ENCODE results near the gene ADGRG1.

ADGRG1 gene

GRCh38 chr16:57630931-57631845 lies 2.8 kb downstream of the ADGRG1 start:
- H3K4me3 ChIP-seq (replicated peaks in 1 of 2; ENCODE audit: low read depth in 2 of 2, low read length in 2 of 2): no peak overlapping the region
- no peak for DNase-seq (ENCODE audit: low read depth in 2 of 2)
- TF ChIP-seq, protein P1, sequence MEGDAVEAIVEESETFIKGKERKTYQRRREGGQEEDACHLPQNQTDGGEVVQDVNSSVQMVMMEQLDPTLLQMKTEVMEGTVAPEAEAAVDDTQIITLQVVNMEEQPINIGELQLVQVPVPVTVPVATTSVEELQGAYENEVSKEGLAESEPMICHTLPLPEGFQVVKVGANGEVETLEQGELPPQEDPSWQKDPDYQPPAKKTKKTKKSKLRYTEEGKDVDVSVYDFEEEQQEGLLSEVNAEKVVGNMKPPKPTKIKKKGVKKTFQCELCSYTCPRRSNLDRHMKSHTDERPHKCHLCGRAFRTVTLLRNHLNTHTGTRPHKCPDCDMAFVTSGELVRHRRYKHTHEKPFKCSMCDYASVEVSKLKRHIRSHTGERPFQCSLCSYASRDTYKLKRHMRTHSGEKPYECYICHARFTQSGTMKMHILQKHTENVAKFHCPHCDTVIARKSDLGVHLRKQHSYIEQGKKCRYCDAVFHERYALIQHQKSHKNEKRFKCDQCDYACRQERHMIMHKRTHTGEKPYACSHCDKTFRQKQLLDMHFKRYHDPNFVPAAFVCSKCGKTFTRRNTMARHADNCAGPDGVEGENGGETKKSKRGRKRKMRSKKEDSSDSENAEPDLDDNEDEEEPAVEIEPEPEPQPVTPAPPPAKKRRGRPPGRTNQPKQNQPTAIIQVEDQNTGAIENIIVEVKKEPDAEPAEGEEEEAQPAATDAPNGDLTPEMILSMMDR (IDR thresholded peaks at IDR 0.05; ENCODE audit: low read depth, low read length): no peak

- H3K4me3 ChIP-seq (replicated peaks in 1 of 2; ENCODE audit: low read depth in 2 of 2, low read length in 2 of 2): no peak overlapping the region
- peak in 1 of 2 donors; percentile 51 for DNase-seq (ENCODE audit: low read depth in 2 of 2)
- TF ChIP-seq, protein P1 (IDR thresholded peaks at IDR 0.05; ENCODE audit: low read depth, low read length): no peak
Measured at GRCh38 chr16:57632568-57632967, 4.1 kb downstream of the ADGRG1 start.

DNA sequence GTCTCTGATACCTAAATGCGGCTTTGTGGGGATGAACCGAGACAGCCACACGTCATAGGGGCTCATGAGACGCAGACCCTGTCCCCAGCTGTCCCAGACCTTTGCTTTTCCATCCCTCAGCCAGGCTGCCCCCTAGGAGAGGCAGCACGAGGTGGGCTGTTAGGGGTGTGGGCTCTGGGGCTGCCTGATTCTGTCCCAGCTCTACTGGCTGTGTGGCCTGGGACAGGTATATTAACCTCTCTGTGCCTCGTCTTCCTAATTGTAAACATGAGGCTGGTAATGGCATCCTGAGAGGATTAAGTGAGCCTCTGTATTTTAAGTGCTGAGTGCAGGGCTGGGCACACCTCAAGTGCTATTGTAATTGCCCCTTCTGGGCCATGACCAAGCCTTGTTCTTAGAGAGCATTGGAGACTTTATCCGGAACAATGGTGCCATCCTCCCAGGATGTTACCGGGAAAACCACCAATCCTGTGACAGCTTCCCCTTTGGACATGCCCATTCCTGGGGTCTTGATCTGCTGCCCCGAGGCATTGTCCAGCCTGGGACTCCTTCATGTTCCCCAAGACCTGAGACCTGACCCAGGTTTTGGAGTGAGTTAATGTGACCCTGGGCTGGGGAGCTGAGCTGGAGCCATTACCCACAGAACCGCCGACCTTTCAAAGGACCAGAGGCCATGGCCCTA lies 5.1 kb downstream of the ADGRG1 start:
- H3K4me3 ChIP-seq (replicated peaks in 1 of 2; ENCODE audit: low read depth in 2 of 2, low read length in 2 of 2): no peak overlapping the region
- DNase-seq (ENCODE audit: low read depth in 2 of 2): no peak
- TF ChIP-seq, protein P1 (IDR thresholded peaks at IDR 0.05; ENCODE audit: low read depth, low read length): no peak

DNA sequence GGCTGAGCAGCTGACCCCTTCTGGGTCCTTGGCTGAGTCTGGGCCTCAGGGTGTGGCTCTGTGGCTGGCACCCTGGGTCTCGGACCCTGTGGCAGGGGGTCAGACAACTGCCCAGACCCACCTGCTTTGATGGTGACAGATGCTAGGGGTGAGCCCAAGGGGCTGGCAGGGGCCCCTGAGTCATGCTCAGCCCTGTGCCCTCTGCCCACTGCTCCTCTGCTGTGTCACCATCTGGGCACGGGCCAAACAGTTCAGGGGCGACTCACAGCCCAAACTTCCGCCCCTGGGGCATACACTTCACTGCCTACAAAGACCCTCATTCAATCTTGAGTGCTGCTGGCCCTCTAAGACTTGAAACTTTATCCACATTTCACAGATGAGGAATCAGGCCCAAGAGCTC lies 5.7 kb downstream of the ADGRG1 start:
- H3K4me3 ChIP-seq (replicated peaks in 1 of 2; ENCODE audit: low read depth in 2 of 2, low read length in 2 of 2): no peak overlapping the region
- TF ChIP-seq, protein P1 (IDR thresholded peaks at IDR 0.05; ENCODE audit: low read depth, low read length): no peak
- no peak for DNase-seq (ENCODE audit: low read depth in 2 of 2)

DNA sequence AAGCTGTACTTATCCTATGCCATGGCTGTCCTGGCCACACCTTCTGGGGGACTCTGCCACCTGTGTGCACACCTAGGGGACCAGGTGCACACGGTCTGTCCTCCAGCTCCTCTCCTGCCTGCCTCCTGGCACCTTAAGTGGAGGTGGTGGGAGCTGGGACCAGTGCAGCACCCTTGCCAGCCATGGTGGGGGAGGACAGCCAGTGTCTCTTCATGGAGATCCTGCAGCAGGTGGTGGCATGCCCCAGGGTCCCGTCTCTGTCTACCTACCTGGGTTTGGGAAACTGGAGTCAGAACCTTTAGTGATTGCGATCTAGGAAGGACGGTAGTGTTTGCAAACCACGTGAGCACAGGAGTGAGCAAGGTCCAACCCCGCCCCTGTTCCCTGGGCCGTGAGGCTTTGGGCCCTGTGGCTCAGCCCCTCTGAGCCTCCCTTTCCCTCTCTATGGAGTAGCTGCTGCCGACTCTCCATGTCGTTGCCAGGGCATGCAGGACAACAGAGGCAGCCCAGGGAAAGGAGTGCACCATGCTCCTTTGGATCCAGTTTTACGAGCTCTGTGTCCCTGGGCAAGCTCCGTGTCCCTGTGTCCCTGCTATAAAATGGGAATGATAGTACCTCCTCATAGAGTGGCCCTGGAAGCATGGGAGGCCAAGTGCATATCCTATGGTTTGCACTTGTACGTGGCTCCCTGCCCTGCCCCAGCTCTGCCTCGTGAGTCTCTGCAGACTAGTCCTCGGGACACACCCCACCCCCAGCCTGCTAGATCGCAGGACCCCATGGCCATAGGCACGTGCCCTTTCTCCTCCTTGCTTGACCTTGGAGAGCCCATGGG lies 7.1 kb downstream of the ADGRG1 start:
- no peak overlapping the region for H3K4me3 ChIP-seq (replicated peaks in 1 of 2; ENCODE audit: low read depth in 2 of 2, low read length in 2 of 2)
- TF ChIP-seq, protein P1 (IDR thresholded peaks at IDR 0.05; ENCODE audit: low read depth, low read length): no peak
- DNase-seq (ENCODE audit: low read depth in 2 of 2): no peak

GRCh38 chr16:57636184-57636583 lies 7.8 kb downstream of the ADGRG1 start:
- no peak overlapping the region for H3K4me3 ChIP-seq (replicated peaks in 1 of 2; ENCODE audit: low read depth in 2 of 2, low read length in 2 of 2)
- TF ChIP-seq, protein P1 (IDR thresholded peaks at IDR 0.05; ENCODE audit: low read depth, low read length): no peak
- no peak for DNase-seq (ENCODE audit: low read depth in 2 of 2)

Measured in cardiac fibroblast (primary cell).